A549 (cell line): Measurements from ENCODE around the gene KRTAP12-1. TPM values are rescaled to one million over a fixed set of nuclear protein-coding genes. Genes with fewer than 3 reads are reported as not detected.
"Not testable (repeated sequence)": the region's sequence is repeated elsewhere in the genome, so short reads cannot be mapped to it uniquely, and the experiment has no call there.

ENCODE experiments used
- ATAC-seq, 2 experiments: fragments of 200-7000 bp in 1 of 2; fragments of >200 bp in 1 of 2; cut with Nextera tagmentation in 1 of 2; cut with Tn5 transposase in 1 of 2; 3 replicates each; pipeline versions ENCODE4 v1.8.0 to v1.9.1; 2018 to 2020; ENCODE audit warnings: mild to moderate bottlenecking in 1 of 2, moderate library complexity in 1 of 2
- CTCF ChIA-PET: fragments of 300-600 bp; sonication (Branson Sonifier 250); formaldehyde crosslinking; extraction: SDS; loops from one replicate; lab custom pipeline; 2021; ENCODE audit warnings: antibody characterized with exemption, inconsistent platforms; lab: Yijun Ruan, JAX
- POLR2A ChIA-PET: fragments of 350-600 bp; formaldehyde crosslinking; extraction: SDS; loops from one replicate; lab custom pipeline; 2021; ENCODE audit warnings: antibody characterized with exemption, inconsistent platforms; lab: Yijun Ruan, JAX
- DNase-seq, 2 experiments: peaks; one replicate each; pipeline versions ENCODE4 v3.0.0 to v3.0.0-alpha.2; 2011 to 2016; ENCODE audit warnings: low read depth in 1 of 2, low spot score in 1 of 2
- FAIRE-seq: peaks from 2 replicates; lab custom pipeline; 2011; peaks lifted over from hg19 to GRCh38; lab: Jason Lieb, UNC
- H3K27ac ChIP-seq, 2 experiments: fragments of >200 bp; sonication (Bioruptor Twin); formaldehyde crosslinking; 3 replicates each; pipeline ENCODE4 v1.5.1; 2016 to 2017
- H3K4me1 ChIP-seq: fragments of >200 bp; sonication (Bioruptor Twin); formaldehyde crosslinking; 3 replicates; pipeline ENCODE4 v1.6.1; 2016
- H3K4me2 ChIP-seq: fragments of >200 bp; sonication (Bioruptor Twin); formaldehyde crosslinking; 3 replicates; pipeline ENCODE4 v1.6.1; 2016
- H3K4me3 ChIP-seq: fragments of >200 bp; sonication (Bioruptor Twin); formaldehyde crosslinking; 3 replicates; pipeline ENCODE4 v1.5.1; 2016
- H3K9me3 ChIP-seq: fragments of >200 bp; sonication (Bioruptor Twin); formaldehyde crosslinking; 3 replicates; pipeline ENCODE4 v1.6.1; 2016
- BCL3 ChIP-seq: fragments of >200 bp; sonication (Bioruptor Twin); formaldehyde crosslinking; IDR thresholded peaks from 3 replicates; pipeline ENCODE4 v1.6.1; 2016
- CEBPB ChIP-seq, 2 experiments: fragments of >200 bp in 1 of 2; sonication (Bioruptor Twin) in 1 of 2; formaldehyde crosslinking in 1 of 2; IDR thresholded peaks; 2 replicates each; pipeline ENCODE4 v1.6.1; 2012 to 2016
- CHD4 ChIP-seq: fragments of 200-600 bp; sonication (generic); IDR thresholded peaks from 2 replicates; pipeline ENCODE4 v1.6.1; 2016; ENCODE audit warnings: antibody characterized with exemption, mild to moderate bottlenecking, borderline replicate concordance
- ESRRA ChIP-seq: fragments of 150-350 bp; IDR thresholded peaks from 2 replicates; pipeline ENCODE4 v1.6.1; 2014; ENCODE audit warnings: mild to moderate bottlenecking, low read length, borderline replicate concordance
- FOSB ChIP-seq: fragments of 250-450 bp; sonication (Bioruptor Pico); IDR thresholded peaks from 2 replicates; pipeline ENCODE4 v1.5.0; 2020; ENCODE audit warnings: mild to moderate bottlenecking, moderate library complexity
- FOSL2 ChIP-seq, 2 experiments: fragments of 450-650 bp in 1 of 2; fragments of >200 bp in 1 of 2; sonication (Bioruptor Twin) in 1 of 2; formaldehyde crosslinking; IDR thresholded peaks; 2 replicates each; pipeline versions ENCODE4 v1.5.0 to v1.6.1; 2016 to 2020; ENCODE audit warnings: mild to moderate bottlenecking in 1 of 2, moderate library complexity in 1 of 2
- GATA3 ChIP-seq: IDR thresholded peaks from 2 replicates; pipeline ENCODE4 v1.6.1; 2012; ENCODE audit warnings: borderline replicate concordance
- JUNB ChIP-seq: fragments of >200 bp; sonication (Bioruptor Twin); formaldehyde crosslinking; IDR thresholded peaks from 2 replicates; pipeline ENCODE4 v1.6.1; 2016
- KDM5A ChIP-seq: fragments of 200-600 bp; sonication (generic); IDR thresholded peaks from 2 replicates; pipeline ENCODE4 v1.6.1; 2016; ENCODE audit warnings: antibody characterized with exemption, mild to moderate bottlenecking
- NFE2L2 ChIP-seq: fragments of 150-350 bp; conservative IDR thresholded peaks from 2 replicates; pipeline ENCODE4 v1.6.1; 2014; ENCODE audit warnings: low read length
- PHF8 ChIP-seq: fragments of 200-600 bp; sonication (generic); IDR thresholded peaks from 2 replicates; pipeline ENCODE4 v1.6.1; 2016; ENCODE audit warnings: low read depth, mild to moderate bottlenecking, antibody characterized with exemption, moderate library complexity, borderline replicate concordance
- POLR2A ChIP-seq: IDR thresholded peaks from 2 replicates; pipeline ENCODE4 v1.6.1; 2012; ENCODE audit warnings: mild to moderate bottlenecking, low read length
- RFX5 ChIP-seq: fragments of 450-650 bp; IDR thresholded peaks from 2 replicates; pipeline ENCODE4 v1.7.1; 2014; ENCODE audit warnings: antibody characterized with exemption, mild to moderate bottlenecking, moderate library complexity
- SREBF2 ChIP-seq: fragments of 450-650 bp; IDR thresholded peaks from 2 replicates; pipeline ENCODE4 v1.6.1; 2014; ENCODE audit warnings: mild to moderate bottlenecking, moderate library complexity
- TP53 ChIP-seq: fragments of 250-450 bp; sonication (Bioruptor Pico); IDR thresholded peaks from 2 replicates; pipeline ENCODE4 v1.5.0; 2021; ENCODE audit warnings: mild to moderate bottlenecking, moderate library complexity
- ZFP36 ChIP-seq: fragments of 450-650 bp; IDR thresholded peaks from 2 replicates; pipeline ENCODE4 v1.6.1; 2014; ENCODE audit warnings: borderline replicate concordance; ENCODE audit not compliant: partially characterized antibody
- WGBS: methylation state at CpG from one replicate; pipeline ENCODE4 v1.1.6; 2017; ENCODE audit errors: missing lambda C conversion rate; 5-methylcytosine and 5-hydroxymethylcytosine counted together
- polyA plus RNA-seq, 4 experiments: library from polyadenylated mRNA; depleted of rRNA in 3 of 4; stranded (reverse); fragments of >200 nt; fragmentation: RNase III in 1 of 4; extraction: RNeasy Plus Mini Kit Qiagen cat#74134 plus additional on column Dnase treatment in 1 of 4; gene quantifications; 2 replicates in 3 of 4; 3 replicates in 1 of 4; pipeline ENCODE4 v1.2.3, GENCODE V29; 2011 to 2017
- TF ChIP-seq, protein P1 (sequence below): fragments of 150-350 bp; IDR thresholded peaks from 2 replicates; pipeline ENCODE4 v1.6.1; 2014; ENCODE audit warnings: low read depth, mild to moderate bottlenecking, low read length
- TF ChIP-seq, protein P2 (sequence below): IDR thresholded peaks from 2 replicates; pipeline ENCODE4 v1.6.1; 2012

KRTAP12-1 gene
- polyA plus RNA-seq, 2 of the 4 experiments (the other 2 are of a cell fraction) = not detected

DNA sequence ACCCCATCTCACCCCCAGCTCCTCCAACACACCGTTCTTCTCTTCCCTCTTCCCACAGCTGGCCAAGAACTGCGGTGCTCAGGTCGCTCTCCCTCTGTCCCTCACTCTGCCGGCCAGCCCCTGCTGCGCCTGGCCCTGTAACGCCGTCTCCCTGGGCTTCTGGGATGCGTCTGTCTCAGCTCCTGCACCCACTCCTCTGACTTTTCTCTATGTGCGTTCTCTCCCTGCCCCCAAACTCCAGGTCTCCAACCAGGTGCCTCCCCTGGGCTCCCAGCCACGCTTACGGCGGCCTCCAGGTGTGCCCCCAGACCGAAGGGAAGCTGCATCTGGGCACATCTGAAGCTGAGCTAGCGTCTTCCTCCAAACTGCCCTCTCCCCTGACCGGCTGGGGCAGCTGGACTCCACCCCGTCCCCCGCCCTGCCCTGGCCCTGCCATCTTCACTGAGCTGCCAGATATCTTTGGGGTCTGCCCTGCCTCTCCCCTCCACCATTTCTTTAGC is 17.6 kb upstream of the KRTAP12-1 start (continued):
- no peak for TF ChIP-seq ESRRA
- TF ChIP-seq CEBPB (IDR thresholded peaks at IDR 0.05) = no peak
- TF ChIP-seq KDM5A = no peak
- TF ChIP-seq, protein P1, sequence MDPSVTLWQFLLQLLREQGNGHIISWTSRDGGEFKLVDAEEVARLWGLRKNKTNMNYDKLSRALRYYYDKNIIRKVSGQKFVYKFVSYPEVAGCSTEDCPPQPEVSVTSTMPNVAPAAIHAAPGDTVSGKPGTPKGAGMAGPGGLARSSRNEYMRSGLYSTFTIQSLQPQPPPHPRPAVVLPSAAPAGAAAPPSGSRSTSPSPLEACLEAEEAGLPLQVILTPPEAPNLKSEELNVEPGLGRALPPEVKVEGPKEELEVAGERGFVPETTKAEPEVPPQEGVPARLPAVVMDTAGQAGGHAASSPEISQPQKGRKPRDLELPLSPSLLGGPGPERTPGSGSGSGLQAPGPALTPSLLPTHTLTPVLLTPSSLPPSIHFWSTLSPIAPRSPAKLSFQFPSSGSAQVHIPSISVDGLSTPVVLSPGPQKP = no peak
- no peak for TF ChIP-seq TP53
- TF ChIP-seq, all 56 proteins: peak for 0

GRCh38 chr21:44697811-44698734 is 16.1 kb upstream of the KRTAP12-1 start:
- TF ChIP-seq FOSL2 (IDR thresholded peaks at IDR 0.05) = no peak
- TF ChIP-seq FOSL2 (CRISPR knock-in tag; IDR thresholded peaks at IDR 0.05) = no peak
- no peak for TF ChIP-seq RFX5
- no peak for TF ChIP-seq GATA3
- TF ChIP-seq ZFP36 = no peak
- TF ChIP-seq PHF8 = no peak
- peaks cover 6% of the 10 kb centered on the region; the same call in 1 of the 3 replicates for H3K9me3 ChIP-seq
- POLR2A ChIA-PET = no interaction called here
- H3K27ac ChIP-seq = no peak overlapping the region
- no peak overlapping the region for H3K4me3 ChIP-seq
- no peak for DNase-seq
- no peaks in the 10 kb centered on the region for H3K4me1 ChIP-seq
- no peak overlapping the region for H3K4me2 ChIP-seq
- CTCF ChIA-PET = no interaction called here
- FAIRE-seq = no peak
- 77% methylated on average over 10 of the region's 35 CpGs for WGBS
- no peak for ATAC-seq

DNA sequence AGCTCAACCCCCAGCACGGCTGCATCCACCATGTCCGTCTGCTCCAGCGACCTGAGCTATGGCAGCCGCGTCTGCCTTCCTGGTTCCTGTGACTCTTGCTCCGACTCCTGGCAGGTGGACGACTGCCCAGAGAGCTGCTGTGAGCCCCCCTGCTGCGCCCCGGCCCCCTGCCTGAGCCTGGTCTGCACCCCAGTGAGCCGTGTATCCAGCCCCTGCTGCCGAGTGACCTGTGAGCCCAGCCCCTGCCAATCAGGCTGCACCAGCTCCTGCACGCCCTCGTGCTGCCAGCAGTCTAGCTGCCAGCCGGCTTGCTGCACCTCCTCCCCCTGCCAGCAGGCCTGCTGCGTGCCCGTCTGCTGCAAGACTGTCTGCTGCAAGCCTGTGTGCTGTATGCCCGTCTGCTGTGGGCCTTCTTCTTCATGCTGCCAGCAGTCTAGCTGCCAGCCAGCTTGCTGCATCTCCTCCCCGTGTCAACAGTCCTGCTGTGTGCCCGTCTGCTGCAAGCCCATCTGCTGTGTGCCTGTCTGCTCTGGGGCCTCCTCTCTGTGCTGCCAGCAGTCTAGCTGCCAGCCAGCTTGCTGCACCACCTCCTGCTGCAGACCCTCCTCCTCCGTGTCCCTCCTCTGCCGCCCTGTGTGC is 15.3 kb upstream of the KRTAP12-1 start, which contains the start of gene KRTAP10-12:
Gene KRTAP10-12 (plus strand): TSS at position 1 of the 639 bp plus-strand sequence. CDS start 30 bp downstream, at position 31.
- H3K4me1 ChIP-seq, POLR2A ChIA-PET, DNase-seq, ATAC-seq, H3K4me3 ChIP-seq, FAIRE-seq, H3K27ac ChIP-seq, H3K4me2 ChIP-seq: not testable (repeated sequence)
- H3K9me3 ChIP-seq = peaks cover 14% of the 10 kb centered on the region; the same call in 2 of the 3 replicates
- no CpG with 5 or more reads among the region's 21 CpGs for WGBS
- CTCF ChIA-PET = interaction anchor here (0.5 kb wide), 1 partner anchor 208 kb away, joined by 4 read pairs; no protein-coding TSS in a partner anchor

DNA sequence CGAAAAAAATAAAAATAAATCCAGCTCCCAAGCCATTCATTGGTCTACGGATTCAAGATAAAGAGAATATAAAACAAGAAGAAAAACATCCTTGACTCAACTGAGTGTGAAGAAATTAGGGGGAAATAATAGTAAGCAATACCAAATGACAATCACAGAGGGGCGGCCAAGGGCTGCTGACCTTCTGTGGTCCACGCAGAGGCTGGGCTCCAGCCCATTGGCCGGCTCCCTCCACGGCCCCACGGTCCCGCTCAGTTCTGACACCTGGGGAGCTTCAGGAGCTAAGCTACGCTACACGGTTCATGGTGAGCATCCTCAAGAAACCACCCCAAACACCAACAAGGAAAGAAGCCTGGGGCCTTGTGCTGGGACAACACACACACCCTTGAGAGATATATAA is 14.6 kb upstream of the KRTAP12-1 start:
- TF ChIP-seq POLR2A (no peak), BCL3 (no peak), NFE2L2 (no peak), FOSB (no peak), JUNB (no peak), SREBF2 (no peak), CHD4 (no peak)
- TF ChIP-seq, protein P2, sequence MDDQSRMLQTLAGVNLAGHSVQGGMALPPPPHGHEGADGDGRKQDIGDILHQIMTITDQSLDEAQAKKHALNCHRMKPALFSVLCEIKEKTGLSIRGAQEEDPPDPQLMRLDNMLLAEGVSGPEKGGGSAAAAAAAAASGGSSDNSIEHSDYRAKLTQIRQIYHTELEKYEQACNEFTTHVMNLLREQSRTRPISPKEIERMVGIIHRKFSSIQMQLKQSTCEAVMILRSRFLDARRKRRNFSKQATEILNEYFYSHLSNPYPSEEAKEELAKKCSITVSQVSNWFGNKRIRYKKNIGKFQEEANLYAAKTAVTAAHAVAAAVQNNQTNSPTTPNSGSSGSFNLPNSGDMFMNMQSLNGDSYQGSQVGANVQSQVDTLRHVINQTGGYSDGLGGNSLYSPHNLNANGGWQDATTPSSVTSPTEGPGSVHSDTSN = no peak
- TF ChIP-seq, protein P1 = no peak
- peaks cover 14% of the 10 kb centered on the region; the same call in 2 of the 3 replicates for H3K9me3 ChIP-seq
- no peak overlapping the region for H3K27ac ChIP-seq
- no peaks in the 10 kb centered on the region for H3K4me1 ChIP-seq
- ChIA-PET POLR2A (no interaction called here), CTCF (no interaction called here)
- H3K4me2 ChIP-seq = no peak overlapping the region
- no peak for FAIRE-seq
- 79% methylated on average over 10 of the region's 10 CpGs for WGBS
- no peak for DNase-seq
- no peak overlapping the region for H3K4me3 ChIP-seq
- no peak; a peak in 1 of 6 replicates for ATAC-seq
